ENCODE measurements around the gene ATM. TPM values are rescaled to one million over a fixed set of nuclear protein-coding genes. Genes with fewer than 3 reads are reported as not detected.

Gene ATM, protein sequence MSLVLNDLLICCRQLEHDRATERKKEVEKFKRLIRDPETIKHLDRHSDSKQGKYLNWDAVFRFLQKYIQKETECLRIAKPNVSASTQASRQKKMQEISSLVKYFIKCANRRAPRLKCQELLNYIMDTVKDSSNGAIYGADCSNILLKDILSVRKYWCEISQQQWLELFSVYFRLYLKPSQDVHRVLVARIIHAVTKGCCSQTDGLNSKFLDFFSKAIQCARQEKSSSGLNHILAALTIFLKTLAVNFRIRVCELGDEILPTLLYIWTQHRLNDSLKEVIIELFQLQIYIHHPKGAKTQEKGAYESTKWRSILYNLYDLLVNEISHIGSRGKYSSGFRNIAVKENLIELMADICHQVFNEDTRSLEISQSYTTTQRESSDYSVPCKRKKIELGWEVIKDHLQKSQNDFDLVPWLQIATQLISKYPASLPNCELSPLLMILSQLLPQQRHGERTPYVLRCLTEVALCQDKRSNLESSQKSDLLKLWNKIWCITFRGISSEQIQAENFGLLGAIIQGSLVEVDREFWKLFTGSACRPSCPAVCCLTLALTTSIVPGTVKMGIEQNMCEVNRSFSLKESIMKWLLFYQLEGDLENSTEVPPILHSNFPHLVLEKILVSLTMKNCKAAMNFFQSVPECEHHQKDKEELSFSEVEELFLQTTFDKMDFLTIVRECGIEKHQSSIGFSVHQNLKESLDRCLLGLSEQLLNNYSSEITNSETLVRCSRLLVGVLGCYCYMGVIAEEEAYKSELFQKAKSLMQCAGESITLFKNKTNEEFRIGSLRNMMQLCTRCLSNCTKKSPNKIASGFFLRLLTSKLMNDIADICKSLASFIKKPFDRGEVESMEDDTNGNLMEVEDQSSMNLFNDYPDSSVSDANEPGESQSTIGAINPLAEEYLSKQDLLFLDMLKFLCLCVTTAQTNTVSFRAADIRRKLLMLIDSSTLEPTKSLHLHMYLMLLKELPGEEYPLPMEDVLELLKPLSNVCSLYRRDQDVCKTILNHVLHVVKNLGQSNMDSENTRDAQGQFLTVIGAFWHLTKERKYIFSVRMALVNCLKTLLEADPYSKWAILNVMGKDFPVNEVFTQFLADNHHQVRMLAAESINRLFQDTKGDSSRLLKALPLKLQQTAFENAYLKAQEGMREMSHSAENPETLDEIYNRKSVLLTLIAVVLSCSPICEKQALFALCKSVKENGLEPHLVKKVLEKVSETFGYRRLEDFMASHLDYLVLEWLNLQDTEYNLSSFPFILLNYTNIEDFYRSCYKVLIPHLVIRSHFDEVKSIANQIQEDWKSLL (N-terminal part only)
- total RNA-seq (2014; rRNA removed; shearing (Covaris generic)): 19.9 and 22.1 TPM in 2 replicates

- peak; percentile 99 for DNase-seq (ENCODE audit: low read depth)
These were observed at the start of gene ATM, which contains the start of gene NPAT for GRCh38 chr11:108222574-108223347. Gene ATM (plus strand): TSS chr11:108223067. CDS start chr11:108227625, 4,558 bp downstream. Gene NPAT (minus strand): TSS chr11:108222638. CDS start chr11:108222536, 102 bp downstream.

GRCh38 chr11:108177570-108177969 lies 45.3 kb upstream of the ATM start:
- DNase-seq (ENCODE audit: low read depth): no peak

GRCh38 chr11:108193725-108194124 lies 29.1 kb upstream of the ATM start:
- no peak for DNase-seq (ENCODE audit: low read depth)

DNA sequence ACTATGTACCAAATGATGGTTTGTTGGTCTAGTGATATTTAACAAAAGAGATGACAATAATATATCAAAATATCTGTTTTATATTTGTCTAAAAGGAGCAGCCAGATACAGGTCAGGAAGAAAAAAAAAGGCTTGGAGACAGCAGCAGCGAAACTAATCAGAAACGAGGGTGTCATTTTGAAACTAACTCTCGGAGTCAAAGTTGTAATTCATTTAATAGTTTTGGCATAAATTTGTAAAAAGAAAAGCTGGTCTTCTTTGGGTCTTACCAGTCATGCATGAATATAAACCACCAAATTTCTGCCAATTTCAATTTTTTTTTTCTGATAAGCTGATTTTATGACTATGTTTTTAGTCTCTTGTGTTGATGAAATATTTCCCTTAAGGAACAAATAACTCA lies 26.0 kb upstream of the ATM start:
- no peak for DNase-seq (ENCODE audit: low read depth)

- DNase-seq (ENCODE audit: low read depth): no peak
These were observed 25.5 kb upstream of the ATM start for GRCh38 chr11:108197351-108197750.

DNA sequence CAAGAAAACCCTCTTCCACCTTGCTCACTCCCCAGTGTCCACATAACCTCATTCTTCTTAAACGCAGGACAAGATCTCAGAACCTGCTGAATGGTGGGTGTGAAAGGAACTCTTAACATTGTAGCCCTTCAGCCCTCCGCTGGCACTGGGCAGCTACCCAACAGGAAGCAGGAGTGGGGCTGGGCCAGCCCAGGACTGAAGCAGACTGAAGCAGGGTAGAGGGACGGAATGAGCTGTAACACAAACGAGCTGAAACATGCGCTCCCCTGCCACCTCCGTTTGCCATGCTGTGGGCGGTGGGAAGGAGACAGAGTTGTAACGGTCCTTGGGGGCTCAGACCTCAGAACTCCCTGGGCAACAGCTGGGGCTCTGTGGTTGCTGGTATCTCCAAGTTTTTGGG lies 24.0 kb upstream of the ATM start:
- DNase-seq (ENCODE audit: low read depth): no peak

DNA sequence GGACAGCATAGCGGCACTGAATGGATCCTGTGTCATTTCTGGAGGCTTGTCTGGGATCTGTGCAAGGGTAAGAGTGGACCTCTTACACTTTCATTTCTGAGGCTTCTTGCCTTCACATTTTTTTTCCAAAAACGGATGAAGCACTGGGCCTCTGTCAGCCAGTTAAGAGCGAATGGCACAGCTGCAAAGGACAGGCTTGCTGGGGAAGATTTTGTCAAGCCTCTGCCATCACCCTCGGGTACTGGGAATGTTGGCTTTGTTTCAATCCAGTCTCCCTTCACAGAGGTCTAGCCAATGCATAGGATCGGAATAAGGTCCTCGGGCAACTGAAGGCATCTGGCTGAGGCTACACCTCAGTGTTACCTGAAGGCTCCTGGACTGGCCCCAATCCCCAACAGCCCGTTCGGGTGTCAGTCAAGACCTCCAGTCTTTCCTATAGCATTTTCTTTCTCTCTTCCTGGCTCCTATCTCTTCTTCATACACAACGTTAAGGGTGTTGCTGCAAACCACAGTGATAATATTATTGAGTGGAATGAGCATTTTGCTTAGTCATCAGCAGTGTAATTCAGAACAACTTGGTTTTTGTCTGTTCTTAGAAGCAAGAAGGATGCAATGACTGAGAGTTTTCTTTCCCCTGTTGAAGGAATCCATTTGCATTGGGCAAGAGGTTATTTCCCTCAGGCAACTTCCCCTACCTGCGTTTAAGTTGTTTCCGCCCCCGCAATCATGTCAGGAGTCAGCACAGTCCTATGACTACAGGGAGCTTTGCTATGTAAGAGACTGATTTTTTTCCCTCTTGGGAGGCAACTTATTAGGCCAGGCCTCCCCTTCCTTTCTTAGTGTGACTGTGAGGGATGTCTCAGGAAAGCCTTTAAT lies 23.2 kb upstream of the ATM start:
- DNase-seq (ENCODE audit: low read depth): peak; percentile 47

DNA sequence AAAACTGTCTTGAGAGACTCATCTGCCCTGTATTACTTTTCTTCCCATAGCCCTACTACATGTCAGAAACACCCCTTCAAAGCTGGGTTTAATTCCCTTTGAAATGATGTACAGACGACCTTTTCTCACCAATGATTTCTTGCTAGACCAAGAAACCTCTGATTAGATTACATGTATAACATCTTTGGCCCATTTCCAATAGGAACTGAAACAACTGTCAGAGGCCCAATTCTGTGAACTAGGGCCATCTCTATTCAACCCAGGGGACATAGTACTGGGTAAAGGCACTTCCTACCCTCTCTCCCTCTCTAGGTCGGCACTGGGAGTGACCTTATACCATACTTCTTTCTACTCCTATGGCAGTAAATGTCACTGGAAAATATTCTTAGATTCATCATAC lies 19.8 kb upstream of the ATM start:
- no peak for DNase-seq (ENCODE audit: low read depth)

DNA sequence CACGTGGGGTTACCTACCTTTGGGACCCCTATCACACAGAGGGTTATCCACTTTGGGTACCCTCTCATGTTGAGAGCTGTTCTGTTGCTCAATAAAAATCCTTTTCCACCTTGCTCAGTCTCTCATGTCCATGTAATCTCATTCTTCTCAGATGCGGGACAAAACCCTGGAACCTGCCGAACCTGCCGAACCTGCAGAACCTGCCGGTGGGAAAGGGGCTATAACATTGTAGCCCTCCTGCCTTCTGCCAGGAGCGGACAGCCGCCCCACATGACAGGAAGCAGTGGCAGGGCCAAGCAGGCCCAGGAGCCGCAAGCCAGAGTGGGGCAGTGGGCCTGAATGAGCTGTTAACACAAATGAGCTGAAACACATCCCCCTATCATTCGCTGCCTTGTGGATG lies 18.5 kb upstream of the ATM start:
- no peak for DNase-seq (ENCODE audit: low read depth)

DNA sequence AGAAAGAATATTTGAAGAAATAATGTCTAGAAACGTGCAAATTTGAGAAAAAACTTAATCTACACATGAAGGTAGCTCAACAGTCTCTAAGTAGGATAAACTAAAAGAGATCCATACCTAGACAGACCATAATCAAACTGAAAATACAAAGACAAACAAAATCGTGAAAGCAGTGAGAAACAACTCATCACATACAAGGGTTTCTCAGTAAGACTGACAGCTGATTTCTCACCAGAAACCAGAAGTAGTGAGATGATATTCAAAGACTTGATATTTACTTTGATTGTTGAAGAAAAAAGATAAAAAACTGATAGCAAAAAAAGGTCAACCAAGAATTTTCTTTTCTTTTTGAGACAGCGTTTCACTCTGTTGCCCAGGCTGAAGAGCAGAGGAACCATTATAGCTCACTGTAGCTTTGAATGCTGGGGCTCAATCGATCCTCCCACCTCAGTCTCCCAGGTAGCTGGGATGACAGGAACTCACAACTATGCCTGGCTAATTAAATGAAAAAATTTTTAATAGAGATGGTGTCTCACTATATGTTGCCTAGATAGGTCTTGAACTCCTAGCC lies 17.9 kb upstream of the ATM start:
- no peak for DNase-seq (ENCODE audit: low read depth)

- DNase-seq (ENCODE audit: low read depth): no peak
These were observed 16.7 kb upstream of the ATM start for GRCh38 chr11:108206171-108206570.

DNA sequence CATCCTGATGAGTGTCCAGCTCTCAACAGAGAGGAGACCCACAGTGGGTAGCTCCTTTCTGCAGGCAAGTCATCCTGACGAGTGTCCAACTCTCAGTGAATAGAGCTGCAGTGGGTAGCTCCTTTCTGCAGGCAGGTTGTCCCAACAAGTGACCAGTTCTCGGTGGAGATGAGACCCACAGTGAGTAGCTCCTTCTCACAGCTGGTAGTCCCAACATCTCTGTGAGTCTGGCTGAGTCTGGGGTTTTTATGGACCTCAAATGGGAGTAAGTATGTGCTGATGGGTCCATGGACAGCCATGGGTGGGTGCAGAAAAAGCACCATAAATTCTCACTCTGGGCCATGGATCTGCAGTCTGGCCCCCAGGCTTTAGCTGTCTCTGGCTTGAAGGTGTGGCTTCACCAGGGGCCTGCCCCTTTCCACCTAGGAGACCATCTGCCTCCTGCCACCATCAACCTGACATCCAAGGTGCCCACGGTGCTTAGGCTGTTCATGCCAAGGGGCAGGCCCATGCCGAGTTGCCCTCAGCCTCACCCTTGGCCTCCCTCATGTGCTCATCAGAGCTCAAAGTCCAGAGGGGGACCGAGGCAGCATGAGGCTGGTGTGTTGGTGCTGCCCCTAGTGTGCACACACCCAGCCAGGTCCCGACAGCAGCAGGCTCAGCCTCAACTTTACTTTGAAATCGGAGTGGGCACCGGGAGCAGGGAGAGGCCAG lies 15.7 kb upstream of the ATM start:
- DNase-seq (ENCODE audit: low read depth): no peak

- no peak for DNase-seq (ENCODE audit: low read depth)
These were observed 15.2 kb upstream of the ATM start for GRCh38 chr11:108207683-108208060.

DNA sequence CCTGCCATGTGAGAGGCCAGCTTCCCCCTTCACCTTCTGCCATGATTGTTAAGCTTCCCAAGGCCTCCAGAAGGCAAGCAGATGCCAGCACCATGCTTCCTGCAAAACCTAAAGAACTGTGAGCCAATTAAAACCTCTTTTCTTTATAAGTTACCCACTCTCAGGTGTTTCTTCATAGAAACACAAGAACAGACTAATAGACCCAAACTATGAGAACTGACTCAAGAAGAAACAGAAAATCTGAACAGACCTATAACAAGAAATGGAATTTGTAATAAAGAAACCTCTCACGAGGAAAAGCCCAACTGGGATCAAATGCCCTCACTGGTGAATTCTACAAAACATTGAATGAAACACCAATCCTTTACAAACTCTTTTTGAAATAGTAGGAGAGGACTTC lies 12.4 kb upstream of the ATM start:
- DNase-seq (ENCODE audit: low read depth): no peak

DNA sequence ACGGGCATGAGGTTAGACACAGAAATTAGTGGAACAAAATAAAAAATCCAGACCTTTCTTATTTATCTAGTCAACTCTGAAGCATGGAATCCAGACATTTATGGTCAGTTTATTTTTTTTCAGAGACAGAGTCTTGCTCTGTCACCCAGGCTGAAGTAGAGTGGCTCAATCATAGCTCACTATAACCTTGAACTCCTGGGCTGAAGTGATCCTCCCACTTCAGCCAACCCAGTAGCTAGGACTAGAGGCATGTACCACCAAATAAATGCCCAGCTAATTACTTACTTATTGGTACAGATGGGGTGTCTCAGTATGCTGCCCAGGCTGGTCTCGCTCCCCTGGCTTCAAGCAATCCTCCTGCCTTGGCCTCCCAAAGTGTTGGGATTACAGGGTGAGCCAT lies 9.1 kb upstream of the ATM start:
- DNase-seq (ENCODE audit: low read depth): no peak

GRCh38 chr11:108216988-108217387 lies 5.9 kb upstream of the ATM start:
- DNase-seq (ENCODE audit: low read depth): no peak

- DNase-seq (ENCODE audit: low read depth): peak; percentile 23
These were observed 4.4 kb upstream of the ATM start for GRCh38 chr11:108218455-108218854.

DNA sequence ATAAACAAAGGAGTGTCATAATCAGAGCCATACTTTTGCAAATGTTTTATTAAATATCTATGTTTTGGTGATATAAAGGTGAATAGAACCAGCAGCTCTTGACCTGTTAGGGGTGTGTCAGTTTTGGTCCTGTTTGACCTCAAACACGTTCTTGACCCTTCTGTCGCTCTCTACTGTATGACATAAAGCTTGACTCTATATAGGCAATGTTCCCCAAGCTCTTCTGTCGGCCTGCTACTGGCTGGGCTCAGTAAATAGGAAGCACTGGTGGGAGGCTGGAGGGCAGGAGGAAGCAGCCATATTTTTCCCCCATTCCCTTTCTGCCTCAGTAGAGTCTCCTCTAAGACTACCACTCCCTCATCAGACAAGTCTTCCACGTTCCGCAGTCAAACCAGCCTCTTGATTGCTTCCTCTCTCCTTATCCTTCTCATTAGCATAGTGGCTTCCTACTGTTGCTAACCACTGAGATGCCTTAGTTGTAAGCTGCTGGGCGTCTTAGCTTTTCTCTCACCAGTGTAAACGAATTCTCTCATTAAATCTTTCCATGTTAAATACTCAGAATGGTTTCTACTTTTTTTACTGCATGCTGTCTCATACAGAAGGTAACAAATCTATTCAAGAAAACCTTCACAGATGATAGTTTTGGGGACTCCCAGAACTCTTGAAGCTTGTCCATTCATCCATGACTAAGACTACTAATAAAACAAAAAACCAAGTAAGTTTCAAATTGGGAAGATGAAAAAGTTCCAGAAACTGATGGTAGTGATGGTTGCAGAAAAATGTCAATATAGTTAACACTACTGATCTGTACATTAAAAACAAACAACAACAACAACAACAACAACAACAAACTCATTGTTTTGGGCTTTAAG lies 3.7 kb upstream of the ATM start:
- no peak for DNase-seq (ENCODE audit: low read depth)
